HCT116 (cell line): ENCODE measurements around the gene ATG4B. TPM values are rescaled to one million over a fixed set of nuclear protein-coding genes. Genes with fewer than 3 reads are reported as not detected.

ENCODE experiments used
- ATAC-seq: fragments of 200-7000 bp; cut with Tn5 transposase; 2 replicates; pipeline ENCODE4 v1.9.1; 2020; ENCODE audit warnings: mild to moderate bottlenecking, moderate library complexity
- BruUV-seq: library from RNA; stranded (reverse); fragments of 400-500 nt; replicated peaks from 2 replicates; lab custom pipeline; 2021; lab: Mats Ljungman, UMichigan
- CTCF ChIA-PET: fragments of 300-600 bp; sonication (Branson Sonifier 250); formaldehyde crosslinking; loops from one replicate; lab custom pipeline; 2021; ENCODE audit warnings: antibody characterized with exemption; lab: Charles Lee
- POLR2A ChIA-PET: fragments of 300-600, 350-600 bp; sonication (Branson Sonifier 250); formaldehyde crosslinking; loops from one replicate; lab custom pipeline; 2021; ENCODE audit warnings: antibody characterized with exemption; lab: Charles Lee
- RAD21 ChIA-PET, 2 experiments: fragments of 300-600 bp; sonication (Branson Sonifier 250); formaldehyde crosslinking; loops; one replicate each; lab custom pipeline; 2023; ENCODE audit warnings: low total read pairs in 2 of 2; ENCODE audit not compliant: uncharacterized antibody in 2 of 2, unreplicated experiment in 2 of 2, low non-redundant PET in 1 of 2; lab: Charles Lee
- DNase-seq: peaks from one replicate; pipeline ENCODE4 v3.0.0-alpha.2; 2010; ENCODE audit warnings: low read depth, low spot score
- H2AFZ ChIP-seq: fragments of 200-600 bp; shearing (Covaris generic), sonication (generic); 2 replicates; pipeline ENCODE4 v1.6.1; 2017; ENCODE audit warnings: low read depth, mixed run types, mixed read lengths, antibody characterized with exemption, low read length; ENCODE audit not compliant: poor library complexity, severe bottlenecking
- H3K27ac ChIP-seq: 2 replicates; pipeline ENCODE4 v1.5.1; 2012; ENCODE audit warnings: low read depth, low read length
- H3K27me3 ChIP-seq: fragments of 200-600 bp; sonication (generic); 2 replicates; pipeline ENCODE4 v1.6.1; 2016; ENCODE audit warnings: mixed run types, low read length, mixed read lengths; ENCODE audit not compliant: insufficient read depth
- H3K36me3 ChIP-seq, 2 experiments: fragments of 200-500 bp in 1 of 2; fragments of 200-600 bp in 1 of 2; sonication (Bioruptor generic) in 1 of 2; sonication (generic) in 1 of 2; 2 replicates each; pipeline versions ENCODE4 v1.5.1 to v1.6.1; 2014 to 2016; ENCODE audit warnings: low read length in 2 of 2, inconsistent platforms in 1 of 2, mixed read lengths in 1 of 2, mixed run types in 1 of 2; ENCODE audit not compliant: insufficient read depth in 2 of 2, control insufficient read depth in 1 of 2
- H3K4me1 ChIP-seq, 2 experiments: fragments of 200-600 bp in 1 of 2; sonication (generic) in 1 of 2; 2 replicates each; pipeline versions ENCODE4 v1.5.1 to v1.6.1; 2012 to 2017; ENCODE audit warnings: low read length in 2 of 2, inconsistent platforms in 1 of 2, mild to moderate bottlenecking in 1 of 2, mixed read lengths in 1 of 2, mixed run types in 1 of 2, moderate library complexity in 1 of 2; ENCODE audit not compliant: insufficient read depth in 2 of 2, control insufficient read depth in 1 of 2
- H3K4me2 ChIP-seq: fragments of 200-600 bp; sonication (generic); 2 replicates; pipeline ENCODE4 v1.6.1; 2017; ENCODE audit warnings: mixed run types, low read length, mixed read lengths
- H3K4me3 ChIP-seq, 2 experiments: fragments of 200-600 bp in 1 of 2; sonication (generic) in 1 of 2; replicated peaks in 1 of 2; 2 replicates each; pipeline ENCODE4 v1.5.1; 2011 to 2016; ENCODE audit warnings: low read length in 2 of 2, control low read depth in 1 of 2, low read depth in 1 of 2, mild to moderate bottlenecking in 1 of 2, mixed read lengths in 1 of 2, mixed run types in 1 of 2
- H3K79me2 ChIP-seq: fragments of 200-600 bp; sonication (generic); 2 replicates; pipeline ENCODE4 v1.6.1; 2017; ENCODE audit warnings: mild to moderate bottlenecking, mixed run types, low read length, moderate library complexity, mixed read lengths; ENCODE audit not compliant: insufficient read depth
- H3K9ac ChIP-seq: fragments of 200-600 bp; sonication (generic); 2 replicates; pipeline ENCODE4 v1.6.1; 2016; ENCODE audit warnings: low read length, mixed read lengths
- H3K9me2 ChIP-seq: fragments of 200-600 bp; sonication (generic), shearing (Covaris generic); 2 replicates; pipeline ENCODE4 v1.6.1; 2017; ENCODE audit warnings: mixed run types, mild to moderate bottlenecking, moderate library complexity; ENCODE audit not compliant: insufficient read depth
- H3K9me3 ChIP-seq, 2 experiments: fragments of 200-500 bp in 1 of 2; fragments of 200-600 bp in 1 of 2; sonication (Bioruptor generic) in 1 of 2; sonication (generic) in 1 of 2; 2 replicates each; pipeline ENCODE4 v1.6.1; 2014 to 2017; ENCODE audit warnings: low read length in 2 of 2, mixed read lengths in 2 of 2, inconsistent platforms in 1 of 2, low read depth in 1 of 2, mild to moderate bottlenecking in 1 of 2, mixed run types in 1 of 2, moderate library complexity in 1 of 2; ENCODE audit not compliant: control insufficient read depth in 1 of 2, insufficient read depth in 1 of 2
- H4K20me1 ChIP-seq: fragments of 200-600 bp; sonication (generic), shearing (Covaris generic); 2 replicates; pipeline ENCODE4 v1.6.1; 2017; ENCODE audit warnings: mixed run types, mild to moderate bottlenecking, moderate library complexity; ENCODE audit not compliant: insufficient read depth
- CEBPB ChIP-seq: IDR thresholded peaks from 2 replicates; pipeline ENCODE4 v1.6.1; 2012; ENCODE audit warnings: low read depth
- EGR1 ChIP-seq: IDR thresholded peaks from 2 replicates; pipeline ENCODE4 v1.6.1; 2012; ENCODE audit warnings: low read depth
- EZH2 ChIP-seq: fragments of 200-600 bp; sonication (generic); IDR thresholded peaks from 2 replicates; pipeline ENCODE4 v1.6.1; 2017; ENCODE audit warnings: antibody characterized with exemption, mixed run types
- EZH2phosphoT487 ChIP-seq: fragments of 200-600 bp; IDR thresholded peaks from 2 replicates; pipeline ENCODE4 v1.6.1; 2018; ENCODE audit warnings: antibody characterized with exemption, borderline replicate concordance
- FOSL1 ChIP-seq: IDR thresholded peaks from 2 replicates; pipeline ENCODE4 v1.6.1; 2012; ENCODE audit warnings: low read depth
- JUND ChIP-seq: IDR thresholded peaks from 2 replicates; pipeline ENCODE4 v1.6.1; 2012
- SIN3A ChIP-seq: IDR thresholded peaks from 2 replicates; pipeline ENCODE4 v1.6.1; 2012; ENCODE audit warnings: low read depth
- SP1 ChIP-seq: IDR thresholded peaks from 2 replicates; pipeline ENCODE4 v1.6.1; 2012; ENCODE audit warnings: low read depth
- SRF ChIP-seq: IDR thresholded peaks from 2 replicates; pipeline ENCODE4 v1.6.1; 2012; ENCODE audit warnings: low read depth
- TCF7L2 ChIP-seq: IDR thresholded peaks from 2 replicates; pipeline ENCODE4 v1.7.0; 2011; ENCODE audit warnings: borderline replicate concordance, inconsistent platforms; ENCODE audit not compliant: insufficient read depth, insufficient read length; ENCODE audit errors: extremely low read depth
- YY1 ChIP-seq: IDR thresholded peaks from 2 replicates; pipeline ENCODE4 v1.6.1; 2011; ENCODE audit warnings: low read length, low read depth, moderate library complexity, mild to moderate bottlenecking; ENCODE audit not compliant: insufficient replicate concordance; ENCODE audit errors: extremely low read depth
- ZBTB33 ChIP-seq: IDR thresholded peaks from 2 replicates; pipeline ENCODE4 v1.6.1; 2011; ENCODE audit warnings: mild to moderate bottlenecking, low read length, moderate library complexity; ENCODE audit not compliant: insufficient replicate concordance; ENCODE audit errors: extremely low read depth
- ZFX ChIP-seq: fragments of 450-650 bp; IDR thresholded peaks from 2 replicates; pipeline ENCODE4 v1.6.1; 2017
- ZNF274 ChIP-seq: fragments of 200-500 bp; sonication (Bioruptor generic); IDR thresholded peaks from 2 replicates; pipeline ENCODE4 v1.6.1; 2014; ENCODE audit warnings: mild to moderate bottlenecking, low read depth, low read length, inconsistent platforms
- intact Hi-C: fragments of 100-400 bp; cut with micrococcal nuclease; formaldehyde crosslinking; loops from 2 replicates; pipeline ENCODE4 v1.10.0; 2022
- total RNA-seq: library from RNA; stranded (reverse); gene quantifications from one replicate; pipeline ENCODE4 v1.2.1, GENCODE V29; 2021; ENCODE audit not compliant: unreplicated experiment
- TF ChIP-seq, protein P1 (sequence below), 3 experiments: fragments of 200-600 bp in 1 of 3; sonication (generic) in 1 of 3; IDR thresholded peaks in 2 of 3; conservative IDR thresholded peaks in 1 of 3; 2 replicates each; pipeline ENCODE4 v1.5.1; 2012 to 2017; ENCODE audit warnings: low read depth in 2 of 3, low read length in 2 of 3, antibody characterized with exemption in 1 of 3, borderline replicate concordance in 1 of 3, control low read depth in 1 of 3, mild to moderate bottlenecking in 1 of 3, mixed read lengths in 1 of 3, mixed run types in 1 of 3, moderate library complexity in 1 of 3; ENCODE audit not compliant: insufficient read depth in 1 of 3
- TF ChIP-seq, protein P2 (sequence below): IDR thresholded peaks from 2 replicates; pipeline ENCODE4 v1.6.1; 2012

Gene ATG4B
- total RNA-seq, 1 experiment from 2014 or later, result 87.4 TPM

GRCh38 chr2:241721852-241722251, 84.4 kb downstream of the ATG4B start:
- TF ChIP-seq TCF7L2 (no peak), SRF (no peak), JUND (no peak), EZH2phosphoT487 (no peak), CEBPB (no peak), EZH2 (no peak), EGR1 (no peak)
- no TSS peak for BruUV-seq
- H3K9me3 ChIP-seq, result no peaks in the 10 kb centered on the region

GRCh38 chr2:241722896-241723454, 85.5 kb downstream of the ATG4B start:
- no peak overlapping the region for H3K4me3 ChIP-seq
- H4K20me1 ChIP-seq, result no peaks in the 10 kb centered on the region
- no peak for DNase-seq
- H3K27ac ChIP-seq, result no peak overlapping the region
- H3K9me3 ChIP-seq, result no peaks in the 10 kb centered on the region
- no peak overlapping the region for H3K4me2 ChIP-seq
- H3K27me3 ChIP-seq, result no peaks in the 10 kb centered on the region
- H3K9ac ChIP-seq, result no peak overlapping the region
- intact Hi-C loops, result no loop called here
- ChIA-PET POLR2A (no interaction called here), CTCF (no interaction called here), RAD21 (no interaction called here)
- H3K4me1 ChIP-seq, result no peaks in the 10 kb centered on the region
- no peaks in the 10 kb centered on the region for H3K9me2 ChIP-seq
- no peak overlapping the region for H2AFZ ChIP-seq
- H3K79me2 ChIP-seq, result no peaks in the 10 kb centered on the region; the same call in 1 of the 2 replicates
- H3K36me3 ChIP-seq, result peaks cover 5 to 15% of the 10 kb centered on the region in 2 experiments; a peak in 2 of 4 replicates
- BruUV-seq, result no TSS peak
- TF ChIP-seq JUND, result no peak
- TF ChIP-seq, protein P1, sequence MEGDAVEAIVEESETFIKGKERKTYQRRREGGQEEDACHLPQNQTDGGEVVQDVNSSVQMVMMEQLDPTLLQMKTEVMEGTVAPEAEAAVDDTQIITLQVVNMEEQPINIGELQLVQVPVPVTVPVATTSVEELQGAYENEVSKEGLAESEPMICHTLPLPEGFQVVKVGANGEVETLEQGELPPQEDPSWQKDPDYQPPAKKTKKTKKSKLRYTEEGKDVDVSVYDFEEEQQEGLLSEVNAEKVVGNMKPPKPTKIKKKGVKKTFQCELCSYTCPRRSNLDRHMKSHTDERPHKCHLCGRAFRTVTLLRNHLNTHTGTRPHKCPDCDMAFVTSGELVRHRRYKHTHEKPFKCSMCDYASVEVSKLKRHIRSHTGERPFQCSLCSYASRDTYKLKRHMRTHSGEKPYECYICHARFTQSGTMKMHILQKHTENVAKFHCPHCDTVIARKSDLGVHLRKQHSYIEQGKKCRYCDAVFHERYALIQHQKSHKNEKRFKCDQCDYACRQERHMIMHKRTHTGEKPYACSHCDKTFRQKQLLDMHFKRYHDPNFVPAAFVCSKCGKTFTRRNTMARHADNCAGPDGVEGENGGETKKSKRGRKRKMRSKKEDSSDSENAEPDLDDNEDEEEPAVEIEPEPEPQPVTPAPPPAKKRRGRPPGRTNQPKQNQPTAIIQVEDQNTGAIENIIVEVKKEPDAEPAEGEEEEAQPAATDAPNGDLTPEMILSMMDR (IDR thresholded peaks at IDR 0.05 in 2 of 3, conservative IDR thresholded peaks at IDR 0.05 in 1 of 3; ENCODE audit: borderline replicate concordance in 1 of 3, insufficient read depth in 1 of 3, low read depth in 2 of 3, low read length in 2 of 3), result no peak
- no peak for TF ChIP-seq YY1
- no peak for TF ChIP-seq ZBTB33
- no peak for TF ChIP-seq EZH2phosphoT487
- TF ChIP-seq, protein P2, sequence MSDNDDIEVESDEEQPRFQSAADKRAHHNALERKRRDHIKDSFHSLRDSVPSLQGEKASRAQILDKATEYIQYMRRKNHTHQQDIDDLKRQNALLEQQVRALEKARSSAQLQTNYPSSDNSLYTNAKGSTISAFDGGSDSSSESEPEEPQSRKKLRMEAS, result no peak
- TF ChIP-seq SIN3A, result no peak
- no peak for TF ChIP-seq ZFX
- no peak for TF ChIP-seq SP1
- TF ChIP-seq FOSL1, result no peak
- no peak for TF ChIP-seq TCF7L2
- TF ChIP-seq ZNF274, result no peak
- no peak for ATAC-seq

More at GRCh38 chr2:241721852-241722251, 84.4 kb downstream of the ATG4B start:
- ChIA-PET POLR2A (no interaction called here), RAD21 (no interaction called here), CTCF (no interaction called here)
- Histone ChIP-seq H3K36me3 (peaks cover 7 to 18% of the 10 kb centered on the region in 2 experiments; a peak in 2 of 4 replicates), H3K4me2 (no peak overlapping the region), H3K4me3 (no peak overlapping the region), H3K79me2 (no peaks in the 10 kb centered on the region; the same call in 1 of the 2 replicates), H4K20me1 (peaks cover 6% of the 10 kb centered on the region; the same call in 1 of the 2 replicates), H3K27ac (no peak overlapping the region), H2AFZ (no peak overlapping the region), H3K27me3 (no peaks in the 10 kb centered on the region), H3K9ac (no peak overlapping the region), H3K9me2 (no peaks in the 10 kb centered on the region), H3K4me1 (no peaks in the 10 kb centered on the region)
- no peak for DNase-seq
- no peak for ATAC-seq
- intact Hi-C loops, result no loop called here
